H1 (cell line): ENCODE data around the gene SPOCK1. TPM values are rescaled to one million over a fixed set of nuclear protein-coding genes. Genes with fewer than 3 reads are reported as not detected.

ENCODE experiments used
- CTCF ChIA-PET: fragments of 300-600 bp; sonication (Branson Sonifier 250); formaldehyde crosslinking; loops from one replicate; lab custom pipeline; 2021; ENCODE audit not compliant: partially characterized antibody; lab: Charles Lee
- POLR2A ChIA-PET: fragments of 300-600 bp; sonication (Branson Sonifier 250); formaldehyde crosslinking; loops from one replicate; lab custom pipeline; 2021; ENCODE audit warnings: inconsistent platforms; ENCODE audit not compliant: partially characterized antibody; lab: Charles Lee
- DNase-seq, 2 experiments: peaks; one replicate each; pipeline versions ENCODE4 v3.0.0 to v3.0.0-alpha.2; 2010 to 2022; ENCODE audit warnings: low spot score in 2 of 2, low read depth in 1 of 2, mixed read lengths in 1 of 2
- FAIRE-seq: peaks from 2 replicates; lab custom pipeline; 2011; peaks lifted over from hg19 to GRCh38; lab: Jason Lieb, UNC
- H2AFZ ChIP-seq: 2 replicates; pipeline ENCODE4 v1.8.1; 2012; ENCODE audit warnings: low read length, inconsistent platforms
- H2AK5ac ChIP-seq: 2 replicates; pipeline ENCODE4 v1.6.1; 2013; ENCODE audit warnings: low read depth, low read length
- H2BK120ac ChIP-seq: replicated peaks from 2 replicates; pipeline ENCODE3; 2013; ENCODE audit warnings: low read depth, low read length, inconsistent platforms
- H2BK12ac ChIP-seq: 2 replicates; pipeline ENCODE4 v1.6.1; 2013; ENCODE audit warnings: low read depth, low read length
- H2BK15ac ChIP-seq: 2 replicates; pipeline ENCODE4 v1.6.1; 2013; ENCODE audit warnings: low read length
- H2BK20ac ChIP-seq: 2 replicates; pipeline ENCODE4 v1.6.1; 2013; ENCODE audit warnings: low read length
- H2BK5ac ChIP-seq: 2 replicates; pipeline ENCODE4 v1.6.1; 2013; ENCODE audit warnings: low read depth, low read length
- H3K14ac ChIP-seq: 2 replicates; pipeline ENCODE4 v1.6.1; 2013; ENCODE audit warnings: inconsistent platforms; ENCODE audit not compliant: insufficient read length
- H3K18ac ChIP-seq: 2 replicates; pipeline ENCODE4 v1.6.1; 2013; ENCODE audit warnings: low read length; ENCODE audit errors: extremely low read depth
- H3K23ac ChIP-seq: 2 replicates; pipeline ENCODE4 v1.6.1; 2013; ENCODE audit warnings: inconsistent platforms; ENCODE audit not compliant: insufficient read length
- H3K23me2 ChIP-seq: 2 replicates; pipeline ENCODE4 v1.6.1; 2013; ENCODE audit warnings: low read depth, low read length
- H3K27ac ChIP-seq: 2 replicates; pipeline ENCODE4 v1.6.1; 2011; ENCODE audit warnings: low read depth, low read length, inconsistent platforms
- H3K27me3 ChIP-seq, 4 experiments: replicated peaks in 1 of 4; 1 replicate in 1 of 4; 2 replicates in 3 of 4; pipeline versions ENCODE4 v1.6.1 to v1.8.1; 2011 to 2013; ENCODE audit warnings: low read length in 3 of 4, mild to moderate bottlenecking in 3 of 4, inconsistent platforms in 2 of 4, mixed read lengths in 2 of 4, moderate library complexity in 1 of 4; ENCODE audit not compliant: control insufficient read depth in 3 of 4, insufficient read depth in 3 of 4; ENCODE audit errors: extremely low read depth in 1 of 4
- H3K36me3 ChIP-seq, 4 experiments: 2 replicates each; pipeline versions ENCODE4 v1.6.1 to v1.8.1; 2011 to 2013; ENCODE audit warnings: mild to moderate bottlenecking in 4 of 4, low read length in 3 of 4, moderate library complexity in 2 of 4, control low read depth in 1 of 4, inconsistent platforms in 1 of 4; ENCODE audit not compliant: insufficient read depth in 4 of 4, control insufficient read depth in 2 of 4
- H3K4ac ChIP-seq: replicated peaks from 2 replicates; pipeline ENCODE3; 2013; ENCODE audit warnings: low read length, low read depth, mixed read lengths, inconsistent platforms; ENCODE audit not compliant: insufficient read length
- H3K4me1 ChIP-seq, 4 experiments: replicated peaks in 1 of 4; 1 replicate in 1 of 4; 2 replicates in 3 of 4; pipeline versions ENCODE4 v1.6.1 to v1.8.1; 2011 to 2013; ENCODE audit warnings: low read length in 3 of 4, inconsistent platforms in 2 of 4, mixed read lengths in 1 of 4; ENCODE audit not compliant: insufficient read depth in 4 of 4, control insufficient read depth in 3 of 4
- H3K4me2 ChIP-seq, 2 experiments: 2 replicates each; pipeline versions ENCODE4 v1.6.1 to v1.8.1; 2011 to 2013; ENCODE audit warnings: low read depth in 2 of 2, low read length in 2 of 2, control low read depth in 1 of 2, inconsistent platforms in 1 of 2, mild to moderate bottlenecking in 1 of 2; ENCODE audit not compliant: insufficient read depth in 1 of 2
- H3K4me3 ChIP-seq, 4 experiments: fragments of 200-600, 300-600 bp in 1 of 4; sonication (generic), shearing (Covaris generic), sonication (Bioruptor Twin) in 1 of 4; 2 replicates each; pipeline versions ENCODE4 v1.5.1 to v1.8.1; 2011 to 2016; ENCODE audit warnings: low read length in 4 of 4, low read depth in 3 of 4, control low read depth in 2 of 4, inconsistent platforms in 2 of 4, mild to moderate bottlenecking in 2 of 4, mixed read lengths in 1 of 4, moderate library complexity in 1 of 4; ENCODE audit not compliant: insufficient read depth in 2 of 4; ENCODE audit errors: extremely low read depth in 1 of 4
- H3K56ac ChIP-seq: replicated peaks from 2 replicates; pipeline ENCODE3; 2013; ENCODE audit warnings: low read depth, mild to moderate bottlenecking, mixed read lengths, low read length, inconsistent platforms; ENCODE audit not compliant: insufficient read length
- H3K79me1 ChIP-seq: 2 replicates; pipeline ENCODE4 v1.6.1; 2013; ENCODE audit warnings: low read depth, low read length, control low read depth
- H3K79me2 ChIP-seq, 2 experiments: 2 replicates each; pipeline versions ENCODE4 v1.6.1 to v1.8.1; 2012 to 2013; ENCODE audit warnings: low read length in 2 of 2, mild to moderate bottlenecking in 2 of 2, inconsistent platforms in 1 of 2; ENCODE audit not compliant: insufficient read depth in 2 of 2, control insufficient read depth in 1 of 2
- H3K9ac ChIP-seq, 4 experiments: replicated peaks in 1 of 4; 1 replicate in 1 of 4; 2 replicates in 3 of 4; pipeline versions ENCODE4 v1.6.1 to v1.8.1; 2011 to 2013; ENCODE audit warnings: low read depth in 3 of 4, low read length in 3 of 4, control low read depth in 2 of 4, mild to moderate bottlenecking in 2 of 4, moderate library complexity in 2 of 4, inconsistent platforms in 1 of 4; ENCODE audit errors: extremely low read depth in 1 of 4
- H3K9me3 ChIP-seq, 2 experiments: 2 replicates each; pipeline versions ENCODE4 v1.6.1 to v1.8.1; 2012 to 2013; ENCODE audit warnings: mild to moderate bottlenecking in 2 of 2, moderate library complexity in 2 of 2, control low read depth in 1 of 2, inconsistent platforms in 1 of 2, low read depth in 1 of 2, low read length in 1 of 2, mixed read lengths in 1 of 2; ENCODE audit not compliant: insufficient read depth in 2 of 2
- H4K20me1 ChIP-seq, 2 experiments: replicated peaks in 1 of 2; 2 replicates each; pipeline versions ENCODE3 to v1.8.1; 2011 to 2013; ENCODE audit warnings: inconsistent platforms in 2 of 2, low read length in 2 of 2, mild to moderate bottlenecking in 1 of 2; ENCODE audit not compliant: insufficient read depth in 2 of 2, control insufficient read depth in 1 of 2
- H4K5ac ChIP-seq: 2 replicates; pipeline ENCODE4 v1.6.1; 2013; ENCODE audit warnings: low read length, low read depth, mixed read lengths, inconsistent platforms; ENCODE audit not compliant: insufficient read length
- H4K8ac ChIP-seq: 2 replicates; pipeline ENCODE4 v1.8.0; 2013; ENCODE audit warnings: mild to moderate bottlenecking, moderate library complexity, low read length, inconsistent platforms; ENCODE audit not compliant: insufficient read depth; ENCODE audit errors: extremely low read depth
- H4K91ac ChIP-seq: replicated peaks from 2 replicates; pipeline ENCODE3; 2013; ENCODE audit warnings: low read length, mixed read lengths, inconsistent platforms; ENCODE audit not compliant: insufficient read length
- ATF3 ChIP-seq: IDR thresholded peaks from 2 replicates; pipeline ENCODE4 v1.6.1; 2011; ENCODE audit warnings: low read depth, mild to moderate bottlenecking, low read length; ENCODE audit not compliant: insufficient read depth
- CBX5 ChIP-seq: fragments of 300-800, 300-1000 bp; sonication (generic); IDR thresholded peaks from 2 replicates; pipeline ENCODE4 v1.7.1; 2016; ENCODE audit warnings: antibody characterized with exemption, low read length, low read depth
- CEBPB ChIP-seq: IDR thresholded peaks from 2 replicates; pipeline ENCODE4 v1.6.1; 2012; ENCODE audit warnings: low read depth, low read length
- CTBP2 ChIP-seq: IDR thresholded peaks from 2 replicates; pipeline ENCODE4 v1.7.0; 2011; ENCODE audit warnings: borderline replicate concordance, mild to moderate bottlenecking, moderate library complexity, mixed read lengths, low read length; ENCODE audit not compliant: insufficient read depth, insufficient read length
- GTF2F1 ChIP-seq: IDR thresholded peaks from 2 replicates; pipeline ENCODE4 v1.6.1; 2012; ENCODE audit warnings: low read depth, low read length, improper control_type of control experiment, borderline replicate concordance
- MAX ChIP-seq: IDR thresholded peaks from 2 replicates; pipeline ENCODE4 v1.6.1; 2012; ENCODE audit warnings: inconsistent platforms
- PHF8 ChIP-seq: fragments of 200-600 bp; sonication (generic); conservative IDR thresholded peaks from 2 replicates; pipeline ENCODE4 v1.7.1; 2012; ENCODE audit warnings: low read depth, mild to moderate bottlenecking, inconsistent platforms, low read length, moderate library complexity
- POLR2AphosphoS5 ChIP-seq: IDR thresholded peaks from 2 replicates; pipeline ENCODE4 v1.6.1; 2011; ENCODE audit warnings: low read depth, low read length
- POU5F1 ChIP-seq: IDR thresholded peaks from 2 replicates; pipeline ENCODE4 v1.6.1; 2011; ENCODE audit warnings: low read depth, mild to moderate bottlenecking, low read length, moderate library complexity
- RNF2 ChIP-seq: fragments of 200-900, 300-1000 bp; sonication (generic); IDR thresholded peaks from 2 replicates; pipeline ENCODE4 v1.7.1; 2016; ENCODE audit warnings: borderline replicate concordance, low read depth, mild to moderate bottlenecking, antibody characterized with exemption, low read length; ENCODE audit not compliant: poor library complexity, severe bottlenecking; ENCODE audit errors: missing control alignments
- TAF1 ChIP-seq: IDR thresholded peaks from 2 replicates; pipeline ENCODE4 v1.6.1; 2011; ENCODE audit warnings: mild to moderate bottlenecking, low read depth, low read length
- TBP ChIP-seq: IDR thresholded peaks from 2 replicates; pipeline ENCODE4 v1.6.1; 2011; ENCODE audit warnings: low read depth, low read length, improper control_type of control experiment
- YY1 ChIP-seq: IDR thresholded peaks from 2 replicates; pipeline ENCODE4 v1.6.1; 2011; ENCODE audit warnings: low read depth, mild to moderate bottlenecking, low read length
- WGBS, 2 experiments: shearing (Covaris generic) in 1 of 2; methylation state at CpG; one replicate each; pipeline versions ENCODE4 v1.1.6 to v1.1.7; 2013 to 2015; ENCODE audit warnings: low lambda C conversion rate in 2 of 2, mixed read lengths in 2 of 2, inconsistent platforms in 1 of 2, low coverage in 1 of 2, missing lambda C conversion rate in 1 of 2; ENCODE audit not compliant: insufficient replicate concordance in 2 of 2, insufficient coverage in 1 of 2, insufficient read length in 1 of 2; ENCODE audit errors: extremely low coverage in 1 of 2, missing lambda C conversion rate in 1 of 2; 5-methylcytosine and 5-hydroxymethylcytosine counted together
- polyA plus RNA-seq, 7 experiments: library from polyadenylated mRNA; depleted of rRNA in 3 of 7; stranded (reverse) in 5 of 7; unstranded in 2 of 7; fragments of >200 nt in 5 of 7; fragments of 200-250 nt in 2 of 7; gene quantifications; 1 replicate in 5 of 7; 2 replicates in 1 of 7; 4 replicates in 1 of 7; pipeline versions ENCODE4 v1.2.1 to v1.2.3, GENCODE V29; 2011 to 2013; ENCODE audit warnings: missing spikeins in 2 of 7, mixed read lengths in 2 of 7
- total RNA-seq: library from RNA; stranded (reverse); fragmentation: NEBNext Ultra II Directional; extraction: Animal tissue kit (Norgen Biotek cat#: 25700); gene quantifications from 2 replicates; pipeline ENCODE4 v1.2.1, GENCODE V29; 2021

SPOCK1 gene
- total and polyA plus RNA-seq, 2 of the 8 experiments (the other 6 are each of a cell fraction or from before 2014, with no cell fraction given), result 6.9 to 18.1 TPM

- H4K8ac ChIP-seq, result no peak overlapping the region
- 88% methylated on average over 4 of the region's 4 CpGs; no CpG with 5 or more reads in 1 of the 2 experiments for WGBS, 2 experiments
- H2AK5ac ChIP-seq, result no peak overlapping the region
- H2BK15ac ChIP-seq, result no peak overlapping the region
- H3K9me3 ChIP-seq, result no peaks in the 10 kb centered on the region
- no peak overlapping the region for H3K14ac ChIP-seq
- no peak overlapping the region for H3K4ac ChIP-seq
- no peak overlapping the region for H3K56ac ChIP-seq
- no peaks in the 10 kb centered on the region for H4K20me1 ChIP-seq
- no peak for DNase-seq
- H3K18ac ChIP-seq, result no peak overlapping the region
- no peak overlapping the region for H4K91ac ChIP-seq
- no peak overlapping the region for H3K23ac ChIP-seq
- H3K9ac ChIP-seq, result no peak overlapping the region
- H4K5ac ChIP-seq, result no peak overlapping the region
- H2BK12ac ChIP-seq, result no peak overlapping the region
- no peak overlapping the region for H2AFZ ChIP-seq
- no peak for TF ChIP-seq CEBPB
- no peak for TF ChIP-seq CBX5
- no peak for TF ChIP-seq YY1
- no peak for TF ChIP-seq MAX
- TF ChIP-seq POLR2AphosphoS5, result no peak
- TF ChIP-seq POU5F1, result no peak
- TF ChIP-seq TBP, result no peak
- no peak for TF ChIP-seq CTBP2
- TF ChIP-seq PHF8, result no peak
- no peak for TF ChIP-seq ATF3
- no peak for TF ChIP-seq TAF1
- TF ChIP-seq GTF2F1, result no peak
- TF ChIP-seq RNF2, result no peak
- TF ChIP-seq, all 59 proteins: peak for 0
- no peaks in the 10 kb centered on the region for H3K79me1 ChIP-seq
- no peaks in the 10 kb centered on the region for H3K36me3 ChIP-seq
- ChIA-PET POLR2A (no interaction called here), CTCF (interaction anchor here (0.7 to 2.4 kb wide), 6 partner anchors 9 to 70 kb away, joined by 3 to 8 read pairs (median 4); no protein-coding TSS in a partner anchor)
- H3K27me3 ChIP-seq, result no peaks in the 10 kb centered on the region
- H3K4me1 ChIP-seq, result no peaks in the 10 kb centered on the region
- H3K79me2 ChIP-seq, result no peaks in the 10 kb centered on the region
- no peaks in the 10 kb centered on the region for H3K23me2 ChIP-seq
- no peak overlapping the region for H3K4me2 ChIP-seq
- H2BK120ac ChIP-seq, result no peak overlapping the region
- H3K27ac ChIP-seq, result no peak overlapping the region
- H2BK20ac ChIP-seq, result no peak overlapping the region
- H2BK5ac ChIP-seq, result no peak overlapping the region
- H3K4me3 ChIP-seq, result no peak overlapping the region
- no peak for FAIRE-seq
These were observed 106.9 kb downstream of the SPOCK1 start for GRCh38 chr5:137392261-137392660.
